Neuronal stem cell (in vitro differentiated cells): ENCODE data around the gene RUNX1.

Experiments
- DNase-seq: peaks from one replicate; pipeline ENCODE4 v3.0.0-alpha.2; 2013; ENCODE audit warnings: low spot score
- H2AFZ ChIP-seq: one replicate; pipeline ENCODE4 v1.6.1; 2013; ENCODE audit warnings: mild to moderate bottlenecking, low read length, inconsistent platforms
- H2AK5ac ChIP-seq: 2 replicates; pipeline ENCODE4 v1.6.1; 2013; ENCODE audit warnings: low read depth, mild to moderate bottlenecking, inconsistent platforms, low read length, moderate library complexity, mixed read lengths
- H2BK120ac ChIP-seq: 2 replicates; pipeline ENCODE4 v1.6.1; 2013; ENCODE audit warnings: low read depth, mild to moderate bottlenecking, inconsistent platforms, low read length, moderate library complexity, mixed read lengths
- H2BK12ac ChIP-seq: one replicate; pipeline ENCODE4 v1.6.1; 2013; ENCODE audit warnings: low read length, inconsistent platforms
- H2BK15ac ChIP-seq: 2 replicates; pipeline ENCODE4 v1.6.1; 2013; ENCODE audit warnings: mild to moderate bottlenecking, low read length, inconsistent platforms, mixed read lengths
- H2BK5ac ChIP-seq: one replicate; pipeline ENCODE4 v1.6.1; 2013; ENCODE audit warnings: inconsistent platforms, mild to moderate bottlenecking, low read length, moderate library complexity
- H3K14ac ChIP-seq: one replicate; pipeline ENCODE4 v1.6.1; 2013; ENCODE audit warnings: low read length, inconsistent platforms
- H3K18ac ChIP-seq: 2 replicates; pipeline ENCODE4 v1.6.1; 2013; ENCODE audit warnings: low read length, inconsistent platforms
- H3K23ac ChIP-seq: 2 replicates; pipeline ENCODE4 v1.6.1; 2013; ENCODE audit warnings: low read depth, mild to moderate bottlenecking, mixed read lengths, low read length, inconsistent platforms; ENCODE audit not compliant: poor library complexity
- H3K27ac ChIP-seq: replicated peaks from 3 replicates; pipeline ENCODE4 v1.5.1; 2013; ENCODE audit warnings: low read length, inconsistent platforms
- H3K27me3 ChIP-seq, 3 experiments: 2 replicates each; pipeline ENCODE4 v1.6.1; 2013; ENCODE audit warnings: low read length in 3 of 3, mild to moderate bottlenecking in 2 of 3, inconsistent platforms in 1 of 3, low read depth in 1 of 3, mixed read lengths in 1 of 3, moderate library complexity in 1 of 3; ENCODE audit not compliant: control insufficient read depth in 3 of 3, insufficient read depth in 3 of 3
- H3K36me3 ChIP-seq, 2 donors: replicated peaks in 1 of 2; 2 replicates each; pipeline ENCODE4 v1.6.1; 2013; ENCODE audit warnings: low read length in 2 of 2; ENCODE audit not compliant: control insufficient read depth in 2 of 2, insufficient read depth in 2 of 2
- H3K4ac ChIP-seq: 2 replicates; pipeline ENCODE4 v1.6.1; 2013; ENCODE audit warnings: inconsistent platforms, mild to moderate bottlenecking, low read length, moderate library complexity
- H3K4me1 ChIP-seq, 2 donors: 1 replicate in 1 of 2; 2 replicates in 1 of 2; pipeline ENCODE4 v1.6.1; 2013; ENCODE audit warnings: low read length in 2 of 2, low read depth in 1 of 2; ENCODE audit not compliant: control insufficient read depth in 2 of 2, insufficient read depth in 1 of 2
- H3K4me2 ChIP-seq: one replicate; pipeline ENCODE4 v1.6.1; 2013; ENCODE audit warnings: mild to moderate bottlenecking, low read length, inconsistent platforms; ENCODE audit not compliant: insufficient read depth, poor library complexity, severe bottlenecking
- H3K4me3 ChIP-seq, 2 donors: 2 replicates each; pipeline ENCODE4 v1.5.1; 2013; ENCODE audit warnings: low read length in 2 of 2, mild to moderate bottlenecking in 2 of 2, inconsistent platforms in 1 of 2, moderate library complexity in 1 of 2
- H3K79me1 ChIP-seq: one replicate; pipeline ENCODE4 v1.6.1; 2013; ENCODE audit warnings: low read depth, mild to moderate bottlenecking, inconsistent platforms, low read length, moderate library complexity
- H3K9ac ChIP-seq: one replicate; pipeline ENCODE4 v1.6.1; 2013; ENCODE audit warnings: mild to moderate bottlenecking, low read depth, low read length, inconsistent platforms; ENCODE audit not compliant: poor library complexity
- H3K9me3 ChIP-seq, 2 donors: replicated peaks in 1 of 2; 2 replicates each; pipeline versions ENCODE3 to v1.6.1; 2013; ENCODE audit warnings: low read length in 2 of 2, mild to moderate bottlenecking in 2 of 2, inconsistent platforms in 1 of 2, low read depth in 1 of 2, mixed read lengths in 1 of 2, moderate library complexity in 1 of 2; ENCODE audit not compliant: control insufficient read depth in 2 of 2, insufficient read depth in 1 of 2
- H4K8ac ChIP-seq: one replicate; pipeline ENCODE4 v1.6.1; 2013; ENCODE audit warnings: low read depth, mild to moderate bottlenecking, inconsistent platforms, low read length, moderate library complexity
- H4K91ac ChIP-seq: one replicate; pipeline ENCODE4 v1.6.1; 2013; ENCODE audit warnings: low read length, low read depth, mild to moderate bottlenecking, inconsistent platforms; ENCODE audit not compliant: poor library complexity
- WGBS, 2 donors: extraction: QIAGEN DNeasy Blood & Tissue Kit; methylation state at CpG; one replicate each; pipeline ENCODE4 v1.1.7; 2013; ENCODE audit warnings: missing lambda C conversion rate in 2 of 2, mixed read lengths in 1 of 2; ENCODE audit not compliant: insufficient read length in 2 of 2, insufficient replicate concordance in 1 of 2; ENCODE audit errors: extremely low coverage in 2 of 2; 5-methylcytosine and 5-hydroxymethylcytosine counted together

The RUNX1 gene

DNA sequence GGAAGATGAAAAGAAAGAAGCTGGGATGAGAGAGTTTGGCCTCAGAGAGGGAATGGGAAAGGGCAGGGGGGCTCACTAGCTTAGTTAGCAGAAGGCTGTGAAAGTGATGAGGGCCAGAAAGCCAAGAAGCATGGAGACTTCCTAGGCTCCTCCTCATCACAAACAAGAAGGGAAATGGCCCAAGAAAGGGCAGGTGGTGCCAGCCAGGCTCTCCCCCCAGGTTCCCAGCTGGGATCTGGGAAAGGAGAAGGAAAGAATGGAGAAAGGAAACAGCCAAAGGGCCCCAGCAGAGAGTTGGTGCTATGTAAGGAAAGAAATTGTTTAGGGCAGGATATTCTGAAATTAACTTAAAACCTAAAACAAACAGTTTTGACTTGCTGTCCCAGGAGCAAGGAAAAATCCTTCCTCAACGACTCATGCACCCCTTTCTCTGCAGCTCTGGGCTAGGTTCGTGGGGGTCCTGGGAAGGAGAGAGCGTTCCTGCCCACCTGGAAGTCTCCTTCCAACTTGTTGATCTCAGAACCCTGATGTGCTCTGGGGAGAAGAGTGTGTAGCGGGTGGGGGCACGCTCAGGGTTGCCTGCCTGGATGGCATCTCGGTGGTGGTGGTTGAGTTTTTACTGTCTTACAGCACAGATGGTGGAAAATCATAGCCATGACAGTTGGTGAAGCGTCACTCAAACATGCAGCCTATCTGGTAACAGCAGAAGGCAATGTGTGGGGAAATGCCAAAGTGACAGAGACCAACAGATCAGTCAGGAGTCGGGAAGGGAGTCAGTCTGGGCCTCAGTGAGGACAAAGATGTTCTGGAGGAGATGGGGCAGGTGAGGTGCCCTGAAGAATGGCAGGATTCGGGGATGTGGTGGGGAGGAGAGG, 233.0 kb downstream of the RUNX1 start:
- no peak for DNase-seq
- peak overlapping the region; percentile 17 for H4K91ac ChIP-seq
- no peak overlapping the region for H3K27ac ChIP-seq
- H2AK5ac ChIP-seq, result peak overlapping the region; percentile 8
- no peak overlapping the region for H2BK12ac ChIP-seq
- H3K79me1 ChIP-seq, result no peaks in the 10 kb centered on the region
- H3K4me1 ChIP-seq, result peaks cover 0 to 27% of the 10 kb centered on the region in 2 donors
- no peak overlapping the region for H2BK120ac ChIP-seq
- H2BK15ac ChIP-seq, result peak overlapping the region; percentile 22
- H3K14ac ChIP-seq, result no peak overlapping the region
- H3K36me3 ChIP-seq, result no peaks in the 10 kb centered on the region
- H3K9me3 ChIP-seq, result no peaks in the 10 kb centered on the region
- no peak overlapping the region for H4K8ac ChIP-seq
- no peak overlapping the region for H3K9ac ChIP-seq
- peak overlapping the region; percentile 9 for H3K18ac ChIP-seq
- no CpG with 5 or more reads among the region's 9 CpGs for WGBS, 2 donors
- H3K4me2 ChIP-seq, result no peak overlapping the region
- H3K23ac ChIP-seq, result no peak overlapping the region
- H2AFZ ChIP-seq, result no peak overlapping the region
- no peak overlapping the region for H3K4ac ChIP-seq
- no peak overlapping the region for H2BK5ac ChIP-seq
- H3K27me3 ChIP-seq, result no peaks in the 10 kb centered on the region
- no peak overlapping the region for H3K4me3 ChIP-seq

DNA sequence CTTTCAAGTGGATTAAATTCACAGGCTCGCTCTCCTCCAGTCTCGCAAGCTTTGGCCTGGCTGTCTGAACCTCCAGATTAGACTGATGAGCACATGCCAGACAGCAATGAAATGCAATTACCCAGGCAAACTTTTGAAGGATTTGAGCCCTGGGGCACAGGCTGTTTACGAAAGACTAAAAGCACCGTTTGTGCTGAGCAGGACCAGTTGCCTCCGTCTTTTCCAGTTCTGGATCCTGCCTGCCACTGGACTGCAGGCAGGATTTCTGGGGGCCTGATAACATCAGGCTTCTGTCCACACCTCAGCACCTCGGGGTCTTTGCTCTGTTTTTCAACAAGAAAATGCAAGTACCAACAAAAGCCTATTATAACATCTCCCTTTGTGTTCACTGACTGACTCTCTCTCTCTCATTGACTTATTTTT, 234.6 kb downstream of the RUNX1 start:
- no peaks in the 10 kb centered on the region for H3K27me3 ChIP-seq
- H3K36me3 ChIP-seq, result no peaks in the 10 kb centered on the region
- no peaks in the 10 kb centered on the region for H3K79me1 ChIP-seq
- no peaks in the 10 kb centered on the region for H3K9me3 ChIP-seq
- H3K9ac ChIP-seq, result no peak overlapping the region
- WGBS, 2 donors, result no CpG with 5 or more reads among the region's 6 CpGs
- no peak overlapping the region for H4K91ac ChIP-seq
- H2AFZ ChIP-seq, result no peak overlapping the region
- H3K4me2 ChIP-seq, result no peak overlapping the region
- no peak overlapping the region for H3K14ac ChIP-seq
- H4K8ac ChIP-seq, result no peak overlapping the region
- no peak overlapping the region for H2BK5ac ChIP-seq
- no peak for DNase-seq
- H3K4me1 ChIP-seq, result peaks cover 0 to 27% of the 10 kb centered on the region in 2 donors
- no peak overlapping the region for H3K4me3 ChIP-seq
- no peak overlapping the region for H2BK12ac ChIP-seq
- no peak overlapping the region for H2BK120ac ChIP-seq
- no peak overlapping the region for H2BK15ac ChIP-seq
- no peak overlapping the region for H3K27ac ChIP-seq
- no peak overlapping the region for H3K4ac ChIP-seq
- H3K23ac ChIP-seq, result no peak overlapping the region
- no peak overlapping the region for H2AK5ac ChIP-seq
- H3K18ac ChIP-seq, result no peak overlapping the region

DNA sequence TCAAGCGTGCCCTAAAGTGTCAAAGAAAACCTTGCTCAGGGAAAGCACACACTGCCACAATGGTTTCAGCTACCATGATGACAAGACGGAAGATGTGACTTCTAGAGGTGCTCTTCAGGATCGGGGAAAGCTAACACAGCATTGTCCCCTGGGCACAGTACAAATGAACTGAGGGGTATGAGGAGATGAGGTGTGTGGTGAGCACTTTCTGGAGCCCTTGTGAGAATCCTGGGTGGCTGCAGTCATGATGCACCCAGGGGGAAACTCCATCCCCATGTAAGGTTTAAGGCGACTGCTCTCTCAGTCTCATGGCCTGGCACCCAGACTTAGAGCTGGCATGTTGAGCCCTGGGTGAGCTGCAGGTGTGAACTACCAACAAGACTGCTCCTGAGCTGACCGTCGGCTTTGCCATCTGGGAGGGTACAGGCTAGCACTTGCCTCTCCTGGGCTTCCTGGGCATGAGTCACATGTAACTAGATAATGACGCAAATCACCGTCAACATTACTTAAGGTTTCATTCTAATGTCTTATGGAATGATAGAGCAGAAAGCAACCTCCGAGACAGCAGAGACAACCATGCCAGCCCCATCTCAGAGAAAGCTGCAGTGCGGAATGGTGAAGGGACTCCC, 235.7 kb downstream of the RUNX1 start:
- Histone ChIP-seq H2BK15ac (no peak overlapping the region), H2AK5ac (no peak overlapping the region), H3K9ac (no peak overlapping the region), H2AFZ (no peak overlapping the region), H4K8ac (no peak overlapping the region), H3K18ac (no peak overlapping the region), H3K4me2 (no peak overlapping the region), H3K27ac (no peak overlapping the region), H4K91ac (no peak overlapping the region), H3K4me1 (peaks cover 0 to 23% of the 10 kb centered on the region in 2 donors), H3K4me3 (no peak overlapping the region), H3K36me3 (no peaks in the 10 kb centered on the region), H2BK12ac (no peak overlapping the region), H3K14ac (no peak overlapping the region), H3K9me3 (no peaks in the 10 kb centered on the region), H2BK120ac (no peak overlapping the region), H3K27me3 (no peaks in the 10 kb centered on the region), H3K4ac (no peak overlapping the region), H3K23ac (no peak overlapping the region), H2BK5ac (no peak overlapping the region), H3K79me1 (no peaks in the 10 kb centered on the region)
- no peak for DNase-seq
- WGBS, 2 donors, result no CpG with 5 or more reads among the region's 10 CpGs

GRCh38 chr21:34812504-34813265, 236.4 kb downstream of the RUNX1 start:
- DNase-seq, result no peak
- Histone ChIP-seq H2BK15ac (no peak overlapping the region), H3K4me1 (peaks cover 0 to 19% of the 10 kb centered on the region in 2 donors), H3K9me3 (no peaks in the 10 kb centered on the region), H3K4ac (no peak overlapping the region), H3K18ac (no peak overlapping the region), H3K27ac (no peak overlapping the region), H3K4me2 (no peak overlapping the region), H3K27me3 (no peaks in the 10 kb centered on the region), H4K91ac (no peak overlapping the region), H2BK12ac (no peak overlapping the region), H4K8ac (no peak overlapping the region), H3K23ac (no peak overlapping the region), H3K9ac (no peak overlapping the region), H3K14ac (no peak overlapping the region), H2AFZ (no peak overlapping the region), H3K79me1 (no peaks in the 10 kb centered on the region), H2BK120ac (no peak overlapping the region), H3K4me3 (no peak overlapping the region), H2BK5ac (no peak overlapping the region), H3K36me3 (no peaks in the 10 kb centered on the region), H2AK5ac (no peak overlapping the region)
- WGBS, 2 donors, result no CpG with 5 or more reads among the region's 7 CpGs
